SK-N-MC (cell line): Measurements from ENCODE around the gene ATP9B.

Source experiments
- EZH2 ChIP-seq: fragments of 200-600 bp; sonication (generic); IDR thresholded peaks from one replicate; pipeline ENCODE4 v1.6.1; 2017; ENCODE audit warnings: antibody characterized with exemption
- POLR2AphosphoS5 ChIP-seq: IDR thresholded peaks from 2 replicates; pipeline ENCODE4 v1.6.1; 2012; ENCODE audit warnings: mild to moderate bottlenecking, low read depth, low read length, borderline replicate concordance

DNA sequence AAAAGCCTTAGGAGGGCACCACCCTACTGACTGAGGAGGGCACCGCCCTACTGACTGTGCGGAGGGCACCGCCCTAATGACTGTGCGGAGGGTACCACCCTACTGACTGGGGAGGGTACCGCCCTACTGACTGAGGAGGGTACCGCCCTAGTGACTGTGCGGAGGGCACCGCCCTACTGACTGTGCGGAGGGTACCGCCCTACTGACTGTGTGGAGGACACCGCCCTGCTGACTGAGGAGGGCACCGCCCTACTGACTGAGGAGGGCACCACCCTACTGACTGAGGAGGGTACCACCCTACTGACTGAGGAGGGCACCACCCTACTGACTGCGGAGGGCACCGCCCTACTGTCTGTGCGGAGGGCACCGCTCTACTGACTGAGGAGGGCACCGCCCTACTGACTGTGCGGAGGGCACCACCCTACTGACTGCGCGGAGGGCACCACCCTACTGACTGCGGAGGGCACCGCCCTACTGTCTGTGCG is 176.4 kb downstream of the ATP9B start:
- TF ChIP-seq POLR2AphosphoS5: no peak
- TF ChIP-seq EZH2: no peak
